Epithelial cell of proximal tubule (primary cell): ENCODE data around the gene LRRC34. TPM values are rescaled to one million over a fixed set of nuclear protein-coding genes. Genes with fewer than 3 reads are reported as not detected.

ENCODE experiments used
- DNase-seq: peaks from one replicate; pipeline ENCODE4 v3.0.0-alpha.2; 2011; ENCODE audit warnings: low read depth
- H3K4me3 ChIP-seq: 2 replicates; pipeline ENCODE4 v1.5.1; 2011; ENCODE audit warnings: low read depth, mild to moderate bottlenecking, low read length
- CTCF ChIP-seq: conservative IDR thresholded peaks from 2 replicates; pipeline ENCODE4 v1.5.1; 2012; ENCODE audit warnings: low read depth, mild to moderate bottlenecking, low read length
- total RNA-seq: library from RNA; depleted of rRNA; stranded (reverse); fragments of >200 nt; gene quantifications from 2 replicates; pipeline ENCODE4 v1.2.3, GENCODE V29; 2015

Gene LRRC34
- total RNA-seq, 1 donor from 2014 or later: 17.1 TPM

DNA sequence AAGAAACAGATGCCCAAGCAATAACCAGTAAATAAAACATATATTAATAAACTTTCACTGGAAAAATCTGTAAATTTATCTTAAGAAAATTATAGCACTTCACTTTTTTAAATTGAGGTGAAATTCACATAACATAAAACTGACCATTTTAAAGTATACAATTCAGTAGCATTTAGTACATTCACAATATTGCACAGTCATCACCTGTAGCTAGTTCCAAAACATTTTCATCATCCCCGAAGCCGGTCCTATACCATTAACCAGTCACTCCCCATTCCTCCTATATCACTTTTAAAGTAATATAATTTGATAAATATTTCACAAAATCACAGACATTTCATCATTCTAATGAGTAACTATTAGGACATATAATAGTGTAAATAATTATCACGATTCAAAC is 8.0 kb downstream of the LRRC34 start:
- DNase-seq: no peak
- H3K4me3 ChIP-seq: no peak overlapping the region
- no peak for TF ChIP-seq CTCF

DNA sequence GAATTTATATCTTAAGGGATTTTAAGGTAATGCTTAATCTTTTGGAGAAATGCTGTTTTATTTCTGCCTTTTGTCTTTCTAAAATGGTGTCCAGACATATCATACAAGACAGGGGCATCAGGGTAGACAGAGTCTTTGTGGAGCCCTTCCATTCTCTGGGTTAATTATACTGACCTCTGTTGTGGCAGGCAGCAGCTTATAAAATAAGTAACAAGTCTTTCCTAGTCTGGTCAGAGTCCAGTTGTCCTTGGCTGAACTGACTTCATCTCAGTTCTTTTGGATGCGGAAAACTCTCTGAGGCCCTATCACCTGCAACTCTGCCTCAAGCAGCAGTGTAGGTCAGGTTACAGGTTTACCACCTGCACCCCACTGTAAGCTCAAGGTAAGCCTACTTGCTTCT is 20.3 kb downstream of the LRRC34 start:
- DNase-seq: no peak
- no peak for TF ChIP-seq CTCF
- H3K4me3 ChIP-seq: no peak overlapping the region

DNA sequence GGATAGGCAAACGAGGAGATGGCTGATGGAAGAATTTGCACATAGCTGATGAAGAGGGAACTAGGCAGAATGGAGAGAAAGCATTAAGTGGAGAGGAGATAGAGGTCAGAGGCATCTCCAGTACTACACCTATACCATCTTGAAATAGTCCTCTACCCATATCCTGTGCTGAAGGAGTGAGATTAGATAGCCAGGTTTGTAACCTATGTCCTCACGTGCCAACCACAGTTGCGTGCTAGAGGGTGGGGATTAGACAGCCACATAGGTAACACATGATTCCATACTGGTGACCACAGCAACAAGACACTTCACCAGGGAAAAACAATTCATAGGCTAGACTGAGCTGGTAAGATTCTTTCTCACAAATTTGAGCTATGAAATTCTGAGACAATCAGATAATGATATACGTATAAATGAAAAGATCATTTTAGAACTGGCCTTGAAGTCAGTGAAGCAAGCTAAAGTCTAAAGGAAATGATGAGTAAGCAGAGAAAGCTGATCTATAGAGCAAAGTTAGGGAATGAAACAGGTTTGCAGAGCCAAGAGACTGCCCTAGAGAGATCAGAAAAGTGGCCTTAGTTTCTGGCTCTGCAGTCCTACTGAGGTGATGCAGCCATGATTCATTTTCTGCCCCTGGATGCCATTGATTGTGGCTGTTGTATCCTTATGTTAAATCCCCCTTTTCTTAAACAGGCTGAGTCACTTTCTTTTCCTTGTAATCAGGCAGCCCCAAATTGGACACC is 21.8 kb downstream of the LRRC34 start:
- TF ChIP-seq CTCF: no peak
- H3K4me3 ChIP-seq: no peak overlapping the region
- DNase-seq: no peak

- no peak for DNase-seq
- H3K4me3 ChIP-seq: no peak overlapping the region
- no peak for TF ChIP-seq CTCF
Observed at GRCh38 chr3:169790219-169790618, 22.5 kb downstream of the LRRC34 start.

DNA sequence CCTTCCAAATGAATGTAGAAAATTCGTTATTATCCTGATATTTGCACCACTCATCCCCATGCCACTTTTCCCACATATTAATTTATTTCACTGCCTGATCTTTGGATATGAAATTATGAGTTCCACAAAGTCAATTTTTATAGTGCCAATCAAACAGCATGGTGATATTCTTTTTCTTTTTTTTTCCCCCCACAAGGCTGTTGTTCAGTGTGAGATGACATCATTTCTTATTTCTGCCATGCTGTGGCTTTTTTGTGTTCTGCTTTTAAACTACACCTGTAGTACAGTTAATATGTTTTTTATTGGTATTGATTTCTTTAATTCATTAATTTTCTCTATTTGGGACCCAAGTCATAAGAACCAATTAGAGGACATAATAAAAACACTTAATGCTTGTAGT is 24.9 kb downstream of the LRRC34 start:
- TF ChIP-seq CTCF: no peak
- no peak overlapping the region for H3K4me3 ChIP-seq
- no peak for DNase-seq

- DNase-seq: no peak
- H3K4me3 ChIP-seq: no peak overlapping the region
- no peak for TF ChIP-seq CTCF
Observed at GRCh38 chr3:169787120-169787519, 25.6 kb downstream of the LRRC34 start.

GRCh38 chr3:169781209-169781855 is 31.4 kb downstream of the LRRC34 start:
- no peak overlapping the region for H3K4me3 ChIP-seq
- no peak for TF ChIP-seq CTCF
- DNase-seq: no peak
